ENCODE data around the gene LIMCH1. TPM values are rescaled to one million over a fixed set of nuclear protein-coding genes. Genes with fewer than 3 reads are reported as not detected.

LIMCH1 gene
- total and polyA plus RNA-seq, 3 donors from 2014 or later, result 14.0 to 20.9 (median 18.6) TPM

GRCh38 chr4:41619161-41619560 is 81.2 kb downstream of the LIMCH1 start:
- Histone ChIP-seq H3K27ac (no peak overlapping the region), H3K4me3 (no peak overlapping the region), H3K9me3 (no peaks in the 10 kb centered on the region), H3K4me1 (no peaks in the 10 kb centered on the region), H3K36me3 (ENCODE audit: low read depth, missing control alignments) (no peaks in the 10 kb centered on the region), H3K27me3 (no peaks in the 10 kb centered on the region)
- DNase-seq, result no peak
- intact Hi-C loops (cut with DNase I; ENCODE audit: low total_unique reads), result no loop called here
- WGBS, 2 donors, result 86 to 97% methylated on average over 16 of the region's 16 CpGs
- no peak for TF ChIP-seq CTCF (IDR thresholded peaks at IDR 0.05)
- TF ChIP-seq POLR2A (IDR thresholded peaks at IDR 0.05), result no peak

GRCh38 chr4:41620594-41621256 is 82.8 kb downstream of the LIMCH1 start:
- Histone ChIP-seq H3K36me3 (ENCODE audit: low read depth, missing control alignments) (no peaks in the 10 kb centered on the region), H3K4me3 (no peak overlapping the region), H3K9me3 (no peaks in the 10 kb centered on the region), H3K27me3 (no peaks in the 10 kb centered on the region), H3K27ac (no peak overlapping the region), H3K4me1 (no peaks in the 10 kb centered on the region)
- intact Hi-C loops (cut with DNase I; ENCODE audit: low total_unique reads), result no loop called here
- WGBS, 2 donors, result 83 to 92% methylated on average over 5 of the region's 5 CpGs
- TF ChIP-seq CTCF (IDR thresholded peaks at IDR 0.05), result no peak
- TF ChIP-seq POLR2A (IDR thresholded peaks at IDR 0.05), result no peak
- DNase-seq, result no peak

- no peak overlapping the region for H3K27ac ChIP-seq
Measured at GRCh38 chr4:41622787-41623186, 84.8 kb downstream of the LIMCH1 start.

GRCh38 chr4:41624765-41625164 is 86.8 kb downstream of the LIMCH1 start:
- Histone ChIP-seq H3K4me3 (no peak overlapping the region), H3K36me3 (ENCODE audit: low read depth, missing control alignments) (no peaks in the 10 kb centered on the region), H3K9me3 (no peaks in the 10 kb centered on the region), H3K27me3 (no peaks in the 10 kb centered on the region), H3K4me1 (no peaks in the 10 kb centered on the region), H3K27ac (no peak overlapping the region)
- 86 to 95% methylated on average over 3 of the region's 3 CpGs for WGBS, 2 donors
- intact Hi-C loops (cut with DNase I; ENCODE audit: low total_unique reads), result no loop called here
- TF ChIP-seq CTCF (IDR thresholded peaks at IDR 0.05) (no peak), POLR2A (IDR thresholded peaks at IDR 0.05) (no peak)
- DNase-seq, result no peak

More at GRCh38 chr4:41622787-41623186, 84.8 kb downstream of the LIMCH1 start:
- Histone ChIP-seq H3K4me3 (no peak overlapping the region), H3K27me3 (no peaks in the 10 kb centered on the region), H3K36me3 (ENCODE audit: low read depth, missing control alignments) (no peaks in the 10 kb centered on the region), H3K4me1 (no peaks in the 10 kb centered on the region), H3K9me3 (no peaks in the 10 kb centered on the region)
- whole genome bisulfite sequencing, 2 donors, result 81 to 95% methylated on average over 2 of the region's 2 CpGs
- TF ChIP-seq POLR2A (IDR thresholded peaks at IDR 0.05) (no peak), CTCF (IDR thresholded peaks at IDR 0.05) (no peak)
- no peak for DNase-seq
- intact Hi-C loops (cut with DNase I; ENCODE audit: low total_unique reads), result no loop called here

- DNase-seq, result no peak
- TF ChIP-seq CTCF (IDR thresholded peaks at IDR 0.05) (no peak), POLR2A (IDR thresholded peaks at IDR 0.05) (no peak)
- Histone ChIP-seq H3K27ac (no peak overlapping the region), H3K36me3 (ENCODE audit: low read depth, missing control alignments) (no peaks in the 10 kb centered on the region), H3K27me3 (no peaks in the 10 kb centered on the region), H3K4me3 (no peak overlapping the region), H3K9me3 (no peaks in the 10 kb centered on the region), H3K4me1 (no peaks in the 10 kb centered on the region)
- intact Hi-C loops (cut with DNase I; ENCODE audit: low total_unique reads), result no loop called here
- 84 to 94% methylated on average over 5 of the region's 5 CpGs for WGBS, 2 donors
Measured at GRCh38 chr4:41625531-41625930, 87.6 kb downstream of the LIMCH1 start.

Data from testis (tissue), 3 donors.